COLO668 (cell line): ENCODE results near the gene RASSF5.
"Not testable (repeated sequence)": the region's sequence is repeated elsewhere in the genome, so short reads cannot be mapped to it uniquely, and the experiment has no call there.

Experiments used
- DNase-seq: peaks from one replicate; lab custom pipeline; 2025; ENCODE audit not compliant: unreplicated experiment; lab: John Stamatoyannopoulos, UW

Gene RASSF5

GRCh38 chr1:206626396-206626795 is 119.1 kb downstream of the RASSF5 start:
- DNase-seq, result not testable (repeated sequence)

GRCh38 chr1:206628916-206629315 is 121.6 kb downstream of the RASSF5 start:
- DNase-seq, result no peak

- DNase-seq, result peak; percentile 37
Observed at GRCh38 chr1:206631085-206631509, 123.8 kb downstream of the RASSF5 start.

- no peak for DNase-seq
Observed at GRCh38 chr1:206633708-206634121, 126.4 kb downstream of the RASSF5 start.

GRCh38 chr1:206634365-206635079 is 127.2 kb downstream of the RASSF5 start:
- peak; percentile 96 for DNase-seq

GRCh38 chr1:206635080-206635977 is 128.0 kb downstream of the RASSF5 start, which contains the start of gene DYRK3:
TSS of gene DYRK3 (plus strand) at chr1:206635536. CDS start at chr1:206635704, 168 bp downstream.
- DNase-seq, result peak; percentile 99

- DNase-seq, result peak; percentile 40
Observed at GRCh38 chr1:206635978-206636345, 128.6 kb downstream of the RASSF5 start.

- no peak for DNase-seq
Observed at GRCh38 chr1:206636671-206637070, 129.3 kb downstream of the RASSF5 start.

- DNase-seq, result no peak
Observed at GRCh38 chr1:206637605-206638004, 130.3 kb downstream of the RASSF5 start.
